ENCODE results near the gene NARS2.

NARS2 gene

DNA sequence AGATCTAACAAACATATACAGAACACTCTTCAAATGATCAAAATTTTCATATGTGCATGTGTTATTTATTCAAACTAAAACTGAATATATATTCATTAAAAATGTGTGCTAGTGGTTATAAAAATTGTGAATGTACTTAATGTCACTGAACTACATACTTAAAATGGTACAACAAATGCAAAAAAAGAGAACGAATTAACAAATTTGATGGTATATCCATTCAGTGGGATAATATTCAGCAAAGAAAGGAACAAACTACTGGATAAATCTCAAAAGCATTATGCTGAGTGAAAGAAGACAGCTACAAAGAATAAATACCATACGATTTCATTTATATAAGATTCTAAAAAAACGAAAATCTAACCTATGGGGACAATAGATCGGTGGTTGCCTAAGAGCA lies 64.1 kb downstream of the NARS2 start:
- TF ChIP-seq, protein P1, sequence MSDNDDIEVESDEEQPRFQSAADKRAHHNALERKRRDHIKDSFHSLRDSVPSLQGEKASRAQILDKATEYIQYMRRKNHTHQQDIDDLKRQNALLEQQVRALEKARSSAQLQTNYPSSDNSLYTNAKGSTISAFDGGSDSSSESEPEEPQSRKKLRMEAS (IDR thresholded peaks at IDR 0.05; ENCODE audit: low read depth, low read length): no peak
- TF ChIP-seq POLR2A (IDR thresholded peaks at IDR 0.05; ENCODE audit: extremely low read depth, insufficient read length): no peak
- no peak for TF ChIP-seq MYC (IDR thresholded peaks at IDR 0.05; ENCODE audit: low read depth, low read length)
- no peak for TF ChIP-seq CTCF (IDR thresholded peaks at IDR 0.05; ENCODE audit: low read depth, low read length)
- no peak overlapping the region for H3K4me3 ChIP-seq (ENCODE audit: low read depth, low read length)
- DNase-seq (ENCODE audit: low read depth): no peak

DNA sequence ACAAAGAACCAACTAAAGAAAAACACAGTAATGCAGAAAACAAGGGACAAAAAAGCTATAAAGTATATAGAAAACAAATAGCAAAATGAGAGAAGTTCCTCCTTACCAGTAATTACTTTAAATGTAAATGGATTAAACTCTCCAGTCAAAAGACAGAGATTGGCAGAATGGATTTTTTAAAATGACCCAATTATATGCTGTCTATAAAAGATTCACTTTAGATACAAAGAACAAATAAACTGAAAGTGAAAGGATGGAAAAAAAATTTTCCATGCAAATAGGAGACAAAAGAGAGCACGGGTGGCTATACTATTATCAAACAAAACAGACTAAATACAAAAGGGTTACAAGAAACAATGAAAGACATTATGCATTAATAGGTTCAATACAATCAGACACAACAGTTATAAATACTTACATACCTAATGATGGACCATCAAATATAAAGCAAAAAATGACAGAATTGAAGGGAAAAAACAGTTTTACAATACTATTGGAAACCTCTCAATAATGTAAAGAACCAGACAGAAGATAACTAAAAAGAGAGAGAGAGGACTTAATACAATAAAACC lies 64.6 kb downstream of the NARS2 start:
- TF ChIP-seq, protein P1 (IDR thresholded peaks at IDR 0.05; ENCODE audit: low read depth, low read length): no peak
- TF ChIP-seq POLR2A (IDR thresholded peaks at IDR 0.05; ENCODE audit: extremely low read depth, insufficient read length): no peak
- TF ChIP-seq MYC (IDR thresholded peaks at IDR 0.05; ENCODE audit: low read depth, low read length): no peak
- no peak for TF ChIP-seq CTCF (IDR thresholded peaks at IDR 0.05; ENCODE audit: low read depth, low read length)

DNA sequence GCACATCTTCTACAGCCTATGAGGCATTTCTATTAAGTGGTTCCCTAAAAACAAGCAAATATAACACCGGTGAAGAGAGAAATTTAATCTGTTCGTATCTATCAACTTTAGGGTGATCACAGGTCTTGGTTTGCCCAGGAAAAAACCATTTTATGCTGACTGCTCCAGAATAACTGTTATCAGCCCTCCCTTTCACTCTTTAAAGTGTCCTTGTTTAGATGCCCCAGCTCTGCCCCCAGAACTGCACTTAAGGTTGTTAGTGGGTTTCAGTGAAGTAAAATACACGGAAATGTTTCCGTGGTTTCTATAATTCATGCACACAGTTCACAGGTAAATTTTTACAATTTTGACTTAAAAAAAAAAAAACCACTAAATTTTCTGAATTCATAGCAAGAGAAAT lies 70.0 kb downstream of the NARS2 start:
- H3K4me3 ChIP-seq (ENCODE audit: low read depth, low read length): no peak overlapping the region
- DNase-seq (ENCODE audit: low read depth): no peak
- TF ChIP-seq, protein P1 (IDR thresholded peaks at IDR 0.05; ENCODE audit: low read depth, low read length): no peak
- TF ChIP-seq MYC (IDR thresholded peaks at IDR 0.05; ENCODE audit: low read depth, low read length) (no peak), CTCF (IDR thresholded peaks at IDR 0.05; ENCODE audit: low read depth, low read length) (no peak), POLR2A (IDR thresholded peaks at IDR 0.05; ENCODE audit: extremely low read depth, insufficient read length) (no peak)

More for the DNA sequence above, 64.6 kb downstream of the NARS2 start:
- DNase-seq (ENCODE audit: low read depth): no peak
- no peak overlapping the region for H3K4me3 ChIP-seq (ENCODE audit: low read depth, low read length)

DNA sequence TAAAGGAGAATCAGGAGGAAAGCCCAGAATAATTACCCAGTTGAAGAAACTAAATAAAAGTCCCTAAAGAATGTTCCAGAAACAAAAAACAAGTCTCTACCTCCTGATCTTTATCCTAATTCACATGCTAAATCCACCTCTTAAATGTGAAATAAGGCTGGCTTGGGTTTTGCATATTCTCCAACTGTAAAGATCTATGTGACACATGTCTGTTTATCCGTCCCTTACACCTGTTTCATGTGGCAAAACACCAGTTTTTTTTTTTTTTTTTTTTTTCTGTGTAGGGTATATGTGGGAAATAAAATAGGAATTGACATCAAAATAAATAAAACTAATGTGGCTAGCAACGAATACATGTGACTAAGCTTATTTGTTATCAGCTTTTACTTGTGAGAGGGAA lies 70.5 kb downstream of the NARS2 start:
- no peak for TF ChIP-seq MYC (IDR thresholded peaks at IDR 0.05; ENCODE audit: low read depth, low read length)
- TF ChIP-seq POLR2A (IDR thresholded peaks at IDR 0.05; ENCODE audit: extremely low read depth, insufficient read length): no peak
- TF ChIP-seq, protein P1 (IDR thresholded peaks at IDR 0.05; ENCODE audit: low read depth, low read length): no peak
- TF ChIP-seq CTCF (IDR thresholded peaks at IDR 0.05; ENCODE audit: low read depth, low read length): no peak
- H3K4me3 ChIP-seq (ENCODE audit: low read depth, low read length): no peak overlapping the region
- DNase-seq (ENCODE audit: low read depth): no peak

DNA sequence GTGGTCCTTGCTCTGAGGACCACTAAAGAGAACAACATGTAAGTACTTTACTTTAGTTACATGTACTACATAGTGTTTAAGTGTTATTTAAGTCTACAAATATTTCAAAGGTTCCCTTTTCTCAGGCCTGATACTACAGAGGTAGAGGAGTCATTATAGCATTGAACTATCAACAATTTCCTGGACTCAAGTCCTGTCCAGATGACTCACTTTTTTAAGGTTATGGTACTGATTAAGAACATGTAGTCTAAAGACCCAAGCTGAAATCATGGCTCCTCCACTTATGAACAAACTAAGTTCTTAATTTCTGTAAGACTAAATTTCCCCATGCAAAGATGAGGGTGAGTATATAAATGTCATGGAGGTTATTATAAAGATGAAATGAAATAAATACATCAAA lies 74.7 kb downstream of the NARS2 start:
- no peak overlapping the region for H3K4me3 ChIP-seq (ENCODE audit: low read depth, low read length)
- TF ChIP-seq CTCF (IDR thresholded peaks at IDR 0.05; ENCODE audit: low read depth, low read length) (no peak), POLR2A (IDR thresholded peaks at IDR 0.05; ENCODE audit: extremely low read depth, insufficient read length) (no peak), MYC (IDR thresholded peaks at IDR 0.05; ENCODE audit: low read depth, low read length) (no peak)
- TF ChIP-seq, protein P1 (IDR thresholded peaks at IDR 0.05; ENCODE audit: low read depth, low read length): no peak
- no peak for DNase-seq (ENCODE audit: low read depth)

All from NB4 (cell line).